OCI-LY7 (cell line): ENCODE results near the gene SPATA25.

ENCODE experiments used
- EZH2phosphoT487 ChIP-seq: fragments of 200-600 bp; sonication (generic); IDR thresholded peaks from 2 replicates; pipeline ENCODE4 v1.6.1; 2018; ENCODE audit warnings: low read depth, borderline replicate concordance, mild to moderate bottlenecking, mixed run types, antibody characterized with exemption, low read length, moderate library complexity, mixed read lengths
- TF ChIP-seq, protein P1 (sequence below): fragments of 200-600 bp; sonication (generic); conservative IDR thresholded peaks from 2 replicates; pipeline ENCODE4 v1.5.1; 2014; ENCODE audit warnings: mild to moderate bottlenecking, antibody characterized with exemption, low read length, moderate library complexity, mixed read lengths

DNA sequence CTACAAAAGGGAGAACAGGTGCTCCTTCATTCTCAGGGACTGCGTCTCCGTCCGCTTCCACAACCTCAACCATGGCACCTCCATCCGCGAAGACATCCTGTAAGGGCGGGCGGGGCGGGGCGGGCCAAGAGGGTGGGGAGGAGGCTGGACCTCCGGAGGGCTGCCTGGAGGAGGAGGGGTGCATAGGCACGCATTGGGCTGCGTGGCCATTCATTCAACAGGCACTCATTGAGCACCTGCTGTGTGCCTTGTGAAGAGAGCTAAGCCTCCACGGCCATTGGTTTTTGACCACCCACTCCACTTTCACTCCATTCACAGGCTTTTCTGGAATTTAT, 29.6 kb downstream of the SPATA25 start:
- TF ChIP-seq, protein P1, sequence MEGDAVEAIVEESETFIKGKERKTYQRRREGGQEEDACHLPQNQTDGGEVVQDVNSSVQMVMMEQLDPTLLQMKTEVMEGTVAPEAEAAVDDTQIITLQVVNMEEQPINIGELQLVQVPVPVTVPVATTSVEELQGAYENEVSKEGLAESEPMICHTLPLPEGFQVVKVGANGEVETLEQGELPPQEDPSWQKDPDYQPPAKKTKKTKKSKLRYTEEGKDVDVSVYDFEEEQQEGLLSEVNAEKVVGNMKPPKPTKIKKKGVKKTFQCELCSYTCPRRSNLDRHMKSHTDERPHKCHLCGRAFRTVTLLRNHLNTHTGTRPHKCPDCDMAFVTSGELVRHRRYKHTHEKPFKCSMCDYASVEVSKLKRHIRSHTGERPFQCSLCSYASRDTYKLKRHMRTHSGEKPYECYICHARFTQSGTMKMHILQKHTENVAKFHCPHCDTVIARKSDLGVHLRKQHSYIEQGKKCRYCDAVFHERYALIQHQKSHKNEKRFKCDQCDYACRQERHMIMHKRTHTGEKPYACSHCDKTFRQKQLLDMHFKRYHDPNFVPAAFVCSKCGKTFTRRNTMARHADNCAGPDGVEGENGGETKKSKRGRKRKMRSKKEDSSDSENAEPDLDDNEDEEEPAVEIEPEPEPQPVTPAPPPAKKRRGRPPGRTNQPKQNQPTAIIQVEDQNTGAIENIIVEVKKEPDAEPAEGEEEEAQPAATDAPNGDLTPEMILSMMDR: no peak
- TF ChIP-seq EZH2phosphoT487: no peak
